ENCODE data around the gene NRP1. TPM values are rescaled to one million over a fixed set of nuclear protein-coding genes. Genes with fewer than 3 reads are reported as not detected.
A peak's percentile ranks its signal among the peaks of the same experiment; 100 is the strongest.

NRP1 gene
- total RNA-seq, 1 experiment from 2014 or later, result 31.7 TPM

DNA sequence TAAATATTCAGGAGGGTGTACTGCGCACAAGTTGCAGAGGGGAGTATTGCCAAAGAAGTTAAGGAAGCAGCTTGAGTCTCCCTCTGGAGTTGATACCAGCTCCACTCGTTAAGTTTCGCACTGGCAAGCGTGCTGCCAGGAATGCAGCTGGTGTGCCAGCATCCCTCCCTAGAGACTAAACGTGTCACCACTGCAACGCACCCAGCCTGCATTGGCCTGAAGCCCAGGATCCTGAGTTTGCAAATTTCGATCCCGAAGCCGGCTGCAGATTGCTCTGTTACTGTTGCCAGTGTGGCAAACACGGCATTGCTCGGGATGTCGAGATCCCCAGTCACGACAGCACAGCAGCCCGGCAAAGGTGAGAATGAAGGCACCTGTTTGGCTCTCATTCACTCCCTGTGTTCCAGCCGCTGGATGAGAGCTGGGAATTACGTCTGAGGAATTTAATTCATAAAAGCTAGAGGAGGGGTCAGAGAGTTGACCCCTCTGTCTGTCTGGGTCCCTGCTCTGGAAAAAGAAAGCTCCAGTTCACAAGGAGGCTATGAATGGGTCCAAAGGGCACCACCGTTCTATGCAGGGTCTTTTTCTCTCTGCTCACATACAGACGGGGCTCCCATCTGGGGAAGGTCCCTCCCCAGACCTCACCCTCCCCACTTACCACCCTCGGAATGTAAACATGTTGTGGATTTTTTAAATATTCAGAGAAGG is 61.0 kb downstream of the NRP1 start:
- H3K9me3 ChIP-seq (ENCODE audit: low read depth, low read length, poor library complexity, severe bottlenecking), result no peaks in the 10 kb centered on the region
- POLR2A ChIA-PET (ENCODE audit: low non-redundant PET), result no interaction called here
- DNase-seq (ENCODE audit: low spot score), result peak; percentile 97
- TSS peak; percentile 89 for BruUV-seq (replicated peaks)
- H3K27me3 ChIP-seq (replicated peaks; ENCODE audit: insufficient read depth, low read depth, low read length, poor library complexity), result no peaks in the 10 kb centered on the region
- CTCF ChIA-PET, result interaction anchor here (0.6 to 1.0 kb wide), 4 partner anchors 60 to 748 kb away, joined by 3 to 10 read pairs (median 3); no protein-coding TSS in a partner anchor
- TF ChIP-seq, protein P1, sequence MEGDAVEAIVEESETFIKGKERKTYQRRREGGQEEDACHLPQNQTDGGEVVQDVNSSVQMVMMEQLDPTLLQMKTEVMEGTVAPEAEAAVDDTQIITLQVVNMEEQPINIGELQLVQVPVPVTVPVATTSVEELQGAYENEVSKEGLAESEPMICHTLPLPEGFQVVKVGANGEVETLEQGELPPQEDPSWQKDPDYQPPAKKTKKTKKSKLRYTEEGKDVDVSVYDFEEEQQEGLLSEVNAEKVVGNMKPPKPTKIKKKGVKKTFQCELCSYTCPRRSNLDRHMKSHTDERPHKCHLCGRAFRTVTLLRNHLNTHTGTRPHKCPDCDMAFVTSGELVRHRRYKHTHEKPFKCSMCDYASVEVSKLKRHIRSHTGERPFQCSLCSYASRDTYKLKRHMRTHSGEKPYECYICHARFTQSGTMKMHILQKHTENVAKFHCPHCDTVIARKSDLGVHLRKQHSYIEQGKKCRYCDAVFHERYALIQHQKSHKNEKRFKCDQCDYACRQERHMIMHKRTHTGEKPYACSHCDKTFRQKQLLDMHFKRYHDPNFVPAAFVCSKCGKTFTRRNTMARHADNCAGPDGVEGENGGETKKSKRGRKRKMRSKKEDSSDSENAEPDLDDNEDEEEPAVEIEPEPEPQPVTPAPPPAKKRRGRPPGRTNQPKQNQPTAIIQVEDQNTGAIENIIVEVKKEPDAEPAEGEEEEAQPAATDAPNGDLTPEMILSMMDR (conservative IDR thresholded peaks at IDR 0.05; ENCODE audit: low read depth, low read length), result peak; percentile 44
- no peak for TF ChIP-seq EZH2 (IDR thresholded peaks at IDR 0.05; ENCODE audit: borderline replicate concordance, low read depth, low read length, poor library complexity, severe bottlenecking)
- H3K36me3 ChIP-seq (ENCODE audit: insufficient read depth, low read length, poor library complexity, severe bottlenecking), result no peaks in the 10 kb centered on the region
- H3K4me1 ChIP-seq (ENCODE audit: insufficient read depth, low read length, poor library complexity, severe bottlenecking), result peaks cover 41% of the 10 kb centered on the region
- peak overlapping the region; percentile 16 for H3K4me3 ChIP-seq (ENCODE audit: low read depth, low read length, poor library complexity, severe bottlenecking)
- peak overlapping the region; percentile 77 for H3K27ac ChIP-seq (ENCODE audit: low read depth, low read length, poor library complexity, severe bottlenecking)
- intact Hi-C loops (cut with micrococcal nuclease; ENCODE audit: unreplicated experiment), result loop anchor here (1.0 to 5.0 kb wide), 4 partner anchors 41 to 81 kb away; no protein-coding TSS in a partner anchor

DNA sequence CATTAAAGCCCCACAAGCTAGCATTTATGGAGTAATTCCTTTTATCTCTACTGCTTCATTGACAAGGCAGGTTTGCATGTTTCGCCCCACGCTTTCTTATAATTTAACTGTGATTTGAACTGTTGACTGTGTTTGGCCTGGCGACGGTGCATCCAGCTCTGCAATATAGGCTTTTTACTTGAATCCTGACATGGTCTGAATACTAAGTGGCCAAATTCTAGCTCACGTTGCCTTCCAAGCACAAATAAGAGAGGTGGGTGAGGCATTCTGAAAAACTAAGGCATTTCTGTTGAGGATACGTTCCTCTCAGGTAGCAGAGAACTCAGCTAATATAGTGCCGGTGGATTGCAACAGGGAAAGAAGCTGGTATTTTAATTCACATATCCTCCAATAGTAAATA is 61.8 kb downstream of the NRP1 start:
- Histone ChIP-seq H3K4me3 (ENCODE audit: low read depth, low read length, poor library complexity, severe bottlenecking) (no peak overlapping the region), H3K4me1 (ENCODE audit: insufficient read depth, low read length, poor library complexity, severe bottlenecking) (peaks cover 41% of the 10 kb centered on the region), H3K36me3 (ENCODE audit: insufficient read depth, low read length, poor library complexity, severe bottlenecking) (no peaks in the 10 kb centered on the region), H3K27ac (ENCODE audit: low read depth, low read length, poor library complexity, severe bottlenecking) (peak overlapping the region; percentile 76), H3K9me3 (ENCODE audit: low read depth, low read length, poor library complexity, severe bottlenecking) (no peaks in the 10 kb centered on the region), H3K27me3 (replicated peaks; ENCODE audit: insufficient read depth, low read depth, low read length, poor library complexity) (no peaks in the 10 kb centered on the region)
- no TSS peak for BruUV-seq (replicated peaks)
- DNase-seq (ENCODE audit: low spot score), result no peak
- intact Hi-C loops (cut with micrococcal nuclease; ENCODE audit: unreplicated experiment), result loop anchor here (1.0 to 5.0 kb wide), 4 partner anchors 42 to 80 kb away; no protein-coding TSS in a partner anchor
- TF ChIP-seq, protein P1 (conservative IDR thresholded peaks at IDR 0.05; ENCODE audit: low read depth, low read length), result no peak
- TF ChIP-seq EZH2 (IDR thresholded peaks at IDR 0.05; ENCODE audit: borderline replicate concordance, low read depth, low read length, poor library complexity, severe bottlenecking), result no peak
- ChIA-PET POLR2A (ENCODE audit: low non-redundant PET) (interaction anchor here (0.6 kb wide), 1 partner anchor 929 kb away, joined by 8 read pairs; no protein-coding TSS in a partner anchor), CTCF (interaction anchor here (0.6 to 1.0 kb wide), 3 partner anchors 61 to 79 kb away, joined by 3 to 5 read pairs (median 3); no protein-coding TSS in a partner anchor)

- Histone ChIP-seq H3K27ac (ENCODE audit: low read depth, low read length, poor library complexity, severe bottlenecking) (peak overlapping the region; percentile 76), H3K4me1 (ENCODE audit: insufficient read depth, low read length, poor library complexity, severe bottlenecking) (peaks cover 39% of the 10 kb centered on the region), H3K36me3 (ENCODE audit: insufficient read depth, low read length, poor library complexity, severe bottlenecking) (no peaks in the 10 kb centered on the region), H3K4me3 (ENCODE audit: low read depth, low read length, poor library complexity, severe bottlenecking) (no peak overlapping the region), H3K27me3 (replicated peaks; ENCODE audit: insufficient read depth, low read depth, low read length, poor library complexity) (no peaks in the 10 kb centered on the region), H3K9me3 (ENCODE audit: low read depth, low read length, poor library complexity, severe bottlenecking) (no peaks in the 10 kb centered on the region)
- ChIA-PET CTCF (interaction anchor here (1.0 kb wide), 2 partner anchors 61 to 78 kb away, joined by 3 to 5 read pairs; no protein-coding TSS in a partner anchor), POLR2A (ENCODE audit: low non-redundant PET) (interaction anchor here (0.5 kb wide), 1 partner anchor 48 kb away, joined by 7 read pairs; no protein-coding TSS in a partner anchor)
- no peak for TF ChIP-seq EZH2 (IDR thresholded peaks at IDR 0.05; ENCODE audit: borderline replicate concordance, low read depth, low read length, poor library complexity, severe bottlenecking)
- TF ChIP-seq, protein P1 (conservative IDR thresholded peaks at IDR 0.05; ENCODE audit: low read depth, low read length), result no peak
- peak; percentile 66 for DNase-seq (ENCODE audit: low spot score)
- intact Hi-C loops (cut with micrococcal nuclease; ENCODE audit: unreplicated experiment), result loop anchor here (5.0 kb wide), 2 partner anchors 55 to 80 kb away; no protein-coding TSS in a partner anchor
- no TSS peak for BruUV-seq (replicated peaks)
Measured at GRCh38 chr10:33271969-33272583, 62.4 kb downstream of the NRP1 start.
